Measurements from ENCODE around the gene DNAAF5. TPM values are rescaled to one million over a fixed set of nuclear protein-coding genes. Genes with fewer than 3 reads are reported as not detected.
A peak's percentile ranks its signal among the peaks of the same experiment; 100 is the strongest.
"Not testable (repeated sequence)": the region's sequence is repeated elsewhere in the genome, so short reads cannot be mapped to it uniquely, and the experiment has no call there.

DNAAF5 gene
- total RNA-seq, 1 donor from 2014 or later, result 21.8 TPM

- no peak for ATAC-seq
These were observed 4.3 kb downstream of the DNAAF5 start for GRCh38 chr7:730501-731439.

GRCh38 chr7:731440-732085 lies 5.1 kb downstream of the DNAAF5 start:
- no peak for ATAC-seq

- peak; percentile 75 for ATAC-seq
These were observed 5.6 kb downstream of the DNAAF5 start for GRCh38 chr7:732094-732541.

GRCh38 chr7:732556-732955 lies 6.1 kb downstream of the DNAAF5 start:
- no peak for ATAC-seq

- ATAC-seq, result no peak
These were observed 7.7 kb downstream of the DNAAF5 start for GRCh38 chr7:734214-734613.

GRCh38 chr7:734808-735207 lies 8.3 kb downstream of the DNAAF5 start:
- no peak for ATAC-seq

- no peak for ATAC-seq
These were observed 11.7 kb downstream of the DNAAF5 start for GRCh38 chr7:738241-738640.

- peak; percentile 47 for ATAC-seq
These were observed 12.4 kb downstream of the DNAAF5 start for GRCh38 chr7:738723-739454.

GRCh38 chr7:739455-739982 lies 13.0 kb downstream of the DNAAF5 start:
- ATAC-seq, result no peak

GRCh38 chr7:739983-740942 lies 13.8 kb downstream of the DNAAF5 start:
- no peak for ATAC-seq

GRCh38 chr7:741191-741671 lies 14.7 kb downstream of the DNAAF5 start:
- ATAC-seq, result no peak

GRCh38 chr7:741850-742249 lies 15.4 kb downstream of the DNAAF5 start:
- ATAC-seq, result no peak

GRCh38 chr7:742791-743190 lies 16.3 kb downstream of the DNAAF5 start:
- no peak for ATAC-seq

GRCh38 chr7:743341-744127 lies 17.0 kb downstream of the DNAAF5 start:
- ATAC-seq, result peak; percentile 91

- ATAC-seq, result not testable (repeated sequence)
These were observed 17.6 kb downstream of the DNAAF5 start for GRCh38 chr7:744128-744520.

GRCh38 chr7:744854-745430 lies 18.4 kb downstream of the DNAAF5 start:
- ATAC-seq, result no peak

GRCh38 chr7:745431-746154 lies 19.1 kb downstream of the DNAAF5 start:
- ATAC-seq, result no peak

- peak; percentile 15 for ATAC-seq
These were observed 19.9 kb downstream of the DNAAF5 start for GRCh38 chr7:746155-747061.

Data from esophagus mucosa (tissue), 1 donor.